ENCODE results near the gene MPC1.

GRCh38 chr6:166377721-166378120 is 5.0 kb downstream of the MPC1 start:
- TF ChIP-seq CTCF (IDR thresholded peaks at IDR 0.05) (no peak), ZFX (IDR thresholded peaks at IDR 0.05; ENCODE audit: borderline replicate concordance) (no peak)
